NCI-H82 (cell line): ENCODE measurements around the gene FBXL22.
A peak's percentile ranks its signal among the peaks of the same experiment; 100 is the strongest.

Experiments used
- DNase-seq: peaks from one replicate; lab custom pipeline; 2025; lab: John Stamatoyannopoulos, UW

The FBXL22 gene, protein sequence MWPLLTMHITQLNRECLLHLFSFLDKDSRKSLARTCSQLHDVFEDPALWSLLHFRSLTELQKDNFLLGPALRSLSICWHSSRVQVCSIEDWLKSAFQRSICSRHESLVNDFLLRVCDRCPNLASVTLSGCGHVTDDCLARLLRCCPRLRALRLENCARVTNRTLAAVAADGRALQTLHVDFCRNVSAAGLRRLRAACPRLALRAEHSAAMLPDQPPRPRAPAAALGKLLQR

DNA sequence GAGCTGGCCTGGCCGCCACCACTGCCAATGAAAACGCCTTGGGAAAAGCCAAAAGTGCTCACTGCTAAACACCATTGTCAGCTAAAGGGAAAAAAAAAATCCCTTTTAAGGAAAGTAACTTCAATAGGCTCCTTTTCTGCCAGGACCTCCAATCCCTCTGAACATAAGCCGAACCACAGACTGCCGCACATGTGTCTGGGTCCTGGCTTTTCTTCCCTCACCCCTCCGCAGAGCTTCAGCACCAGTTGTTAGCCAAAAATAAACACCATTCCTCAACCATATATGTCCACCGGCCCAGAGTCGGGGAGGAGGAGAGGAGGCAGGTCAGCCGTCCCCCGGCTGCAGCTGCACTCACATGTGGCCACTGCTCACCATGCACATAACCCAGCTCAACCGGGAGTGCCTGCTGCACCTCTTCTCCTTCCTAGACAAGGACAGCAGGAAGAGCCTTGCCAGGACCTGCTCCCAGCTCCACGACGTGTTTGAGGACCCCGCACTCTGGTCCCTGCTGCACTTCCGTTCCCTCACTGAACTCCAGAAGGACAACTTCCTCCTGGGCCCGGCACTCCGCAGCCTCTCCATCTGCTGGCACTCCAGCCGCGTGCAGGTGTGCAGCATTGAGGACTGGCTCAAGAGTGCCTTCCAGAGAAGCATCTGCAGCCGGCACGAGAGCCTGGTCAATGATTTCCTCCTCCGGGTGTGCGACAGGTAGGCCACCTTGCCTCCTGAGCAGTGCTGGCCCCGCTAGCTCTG is at the start of gene FBXL22:
Gene FBXL22 (plus strand): TSS at position 350 of the 753 bp plus-strand sequence. CDS start 6 bp downstream, at position 356.
- peak; percentile 33 for DNase-seq

DNA sequence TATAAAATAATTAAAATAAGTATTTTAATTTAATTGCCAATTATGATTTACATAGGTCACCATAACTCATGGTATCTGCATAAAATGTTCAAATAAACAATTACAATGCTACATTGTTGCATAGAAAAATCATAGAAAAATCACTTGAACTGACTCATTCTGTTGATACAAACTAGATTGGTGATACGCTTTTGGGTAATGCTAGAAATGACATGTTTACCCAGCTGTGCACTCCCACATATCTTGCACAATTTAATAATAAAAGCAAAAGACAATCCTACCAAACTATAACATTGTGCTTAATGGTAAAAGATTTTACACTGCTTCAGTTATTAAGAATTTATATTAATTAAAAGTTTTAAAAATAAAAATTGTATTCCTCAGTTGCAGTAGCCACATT is 45.8 kb upstream of the FBXL22 start:
- no peak for DNase-seq

DNA sequence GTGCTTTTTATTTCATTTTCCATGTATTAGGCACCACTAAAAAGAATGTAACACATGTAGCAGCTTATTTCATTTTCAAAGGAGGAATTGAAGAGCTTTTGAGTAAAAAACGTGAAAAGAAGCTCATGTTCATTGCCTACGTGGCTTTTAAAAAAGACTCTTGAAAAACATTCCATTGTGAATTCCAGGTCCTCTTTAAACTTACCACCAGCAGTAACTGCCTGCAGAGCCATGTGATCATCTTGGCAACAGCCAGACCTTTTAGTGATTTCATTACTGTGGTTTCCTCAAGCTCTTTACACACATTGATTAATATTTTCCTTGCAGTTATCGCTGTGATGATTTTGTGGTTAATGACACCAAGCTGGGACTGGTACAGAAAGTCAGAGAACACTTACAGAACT is 43.8 kb upstream of the FBXL22 start:
- DNase-seq: no peak

DNA sequence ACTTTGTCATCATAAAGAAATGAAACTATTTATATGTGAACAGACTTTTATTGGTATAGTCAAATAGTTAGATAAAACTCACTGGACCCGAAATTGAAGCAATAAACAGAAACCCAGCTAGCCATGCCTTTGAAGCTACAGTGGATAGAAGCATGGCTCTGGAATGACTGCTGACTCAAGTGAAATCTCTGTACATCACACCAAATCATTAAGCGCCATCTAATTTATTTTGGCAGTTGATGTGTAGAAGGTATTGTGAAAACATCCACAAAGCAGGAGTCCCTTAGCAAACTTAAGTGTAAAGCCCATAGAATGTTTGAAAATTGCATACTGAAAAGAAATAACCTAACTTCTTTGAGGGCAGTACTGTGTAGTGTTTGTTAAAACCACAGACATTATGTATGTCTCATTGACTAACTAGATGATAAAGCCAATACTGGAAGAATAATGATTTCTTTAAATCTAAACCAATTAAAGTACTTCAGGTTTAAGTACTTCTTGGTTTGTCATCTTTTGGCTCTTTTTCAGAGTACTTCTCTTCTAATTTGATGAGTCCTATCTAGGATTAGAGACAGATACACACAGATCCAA is 42.8 kb upstream of the FBXL22 start:
- DNase-seq: no peak

DNA sequence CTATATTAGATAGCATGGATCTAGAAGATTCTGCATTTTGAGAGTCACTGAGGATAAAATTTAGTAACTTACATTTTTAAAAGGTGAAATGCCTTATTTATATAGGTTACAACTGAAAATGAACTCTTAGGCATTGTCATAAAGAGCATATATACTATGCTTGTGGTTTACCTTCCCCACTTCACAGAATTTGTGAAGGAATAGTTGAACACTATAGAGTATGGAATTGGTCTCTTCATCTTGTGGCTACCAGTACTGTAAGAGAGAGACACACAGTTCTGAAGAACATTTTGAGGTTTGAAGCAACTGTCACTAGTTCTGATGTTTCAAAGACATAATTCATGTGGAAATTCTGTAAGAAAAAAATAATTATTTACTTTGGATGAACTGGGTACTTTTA is 41.7 kb upstream of the FBXL22 start:
- DNase-seq: no peak

DNA sequence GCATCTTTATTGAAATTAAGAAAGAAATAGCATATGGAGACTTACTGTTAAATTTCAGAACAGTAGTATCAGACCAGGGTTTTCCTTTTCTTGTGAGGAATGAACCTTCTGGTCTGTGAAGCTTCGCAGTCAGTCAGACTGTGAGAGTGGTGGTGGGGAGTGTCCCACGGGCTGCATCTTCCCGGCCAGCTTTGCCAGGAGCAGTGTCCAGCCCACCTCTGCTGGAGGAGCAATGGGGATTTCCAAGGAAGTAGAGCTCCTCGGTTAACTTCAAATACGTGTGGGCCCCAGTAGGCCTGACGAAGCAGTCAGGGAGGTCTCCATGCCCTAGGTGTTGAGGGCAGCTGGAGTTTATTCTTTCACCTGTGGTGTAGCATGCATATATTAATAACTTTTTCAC is 40.9 kb upstream of the FBXL22 start:
- no peak for DNase-seq

DNA sequence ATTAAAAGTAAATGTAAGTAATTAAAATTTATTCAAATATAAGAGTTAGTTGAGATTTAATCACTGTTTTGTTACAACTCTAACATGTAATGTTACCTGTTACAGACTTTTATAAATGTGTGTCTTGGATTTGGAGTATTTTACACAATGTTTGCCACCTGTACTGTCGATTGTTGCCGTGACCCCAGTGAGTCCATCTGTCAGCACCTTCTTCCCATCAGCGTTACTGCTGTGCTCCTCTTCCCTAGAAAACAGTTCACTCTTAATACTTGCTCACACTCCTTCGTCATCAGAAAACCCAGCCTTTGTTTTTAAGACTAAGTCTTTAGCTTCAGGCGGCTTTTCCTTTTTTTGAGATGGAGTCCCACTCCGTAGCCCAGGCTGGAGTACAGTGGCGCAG is 40.5 kb upstream of the FBXL22 start:
- DNase-seq: no peak

DNA sequence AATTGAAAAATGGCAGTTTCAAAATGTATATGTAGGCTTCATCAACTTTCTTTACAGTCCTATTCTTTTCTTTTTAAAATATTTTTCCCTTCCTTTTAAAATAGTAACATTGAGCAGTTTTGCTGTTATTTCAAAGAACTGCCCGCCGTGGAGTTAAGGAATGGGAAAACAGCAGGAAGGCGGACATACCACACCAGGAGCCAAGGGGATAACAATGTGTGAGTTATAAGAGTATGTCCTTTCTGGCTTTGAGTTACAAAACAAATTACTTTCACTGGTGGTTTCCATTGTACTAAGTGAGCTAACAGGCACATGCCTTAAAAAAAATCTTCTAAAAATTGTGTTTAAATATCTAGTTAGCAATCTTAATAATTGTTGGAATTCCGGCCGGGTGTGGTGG is 37.4 kb upstream of the FBXL22 start:
- DNase-seq: no peak

DNA sequence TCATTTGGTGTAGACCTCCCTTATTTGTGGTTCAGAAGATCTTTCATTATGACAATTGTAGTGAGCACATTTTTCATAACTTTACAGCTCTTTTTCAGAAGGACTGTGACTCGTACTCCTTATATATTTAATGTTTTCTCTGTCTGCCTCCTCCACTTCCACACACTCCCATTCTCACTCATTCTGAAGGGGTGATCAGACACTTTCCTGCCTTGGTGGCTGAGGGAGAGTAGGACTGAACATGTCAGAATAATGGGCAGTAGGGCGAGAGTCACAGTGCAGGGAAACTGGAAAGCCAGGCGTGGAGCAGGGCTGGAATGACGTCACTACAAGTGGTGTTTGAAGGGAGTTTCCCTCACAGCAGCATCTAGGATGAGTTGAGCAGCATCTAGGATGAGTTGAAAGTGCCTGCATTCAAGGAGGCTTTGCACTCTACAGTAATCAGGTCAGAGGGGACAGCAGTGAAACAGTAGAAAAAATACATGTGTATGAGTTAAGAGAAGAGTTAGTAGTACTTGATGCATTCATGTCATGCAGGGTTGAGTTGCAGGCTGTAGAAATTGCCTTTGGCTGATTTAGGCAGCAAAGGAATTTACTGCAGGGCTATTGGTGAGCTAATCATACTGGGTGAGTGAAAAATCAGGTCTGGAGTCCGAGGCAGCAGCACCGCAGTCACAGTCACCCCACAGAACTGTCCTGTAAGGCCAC is 36.3 kb upstream of the FBXL22 start:
- DNase-seq: no peak

DNA sequence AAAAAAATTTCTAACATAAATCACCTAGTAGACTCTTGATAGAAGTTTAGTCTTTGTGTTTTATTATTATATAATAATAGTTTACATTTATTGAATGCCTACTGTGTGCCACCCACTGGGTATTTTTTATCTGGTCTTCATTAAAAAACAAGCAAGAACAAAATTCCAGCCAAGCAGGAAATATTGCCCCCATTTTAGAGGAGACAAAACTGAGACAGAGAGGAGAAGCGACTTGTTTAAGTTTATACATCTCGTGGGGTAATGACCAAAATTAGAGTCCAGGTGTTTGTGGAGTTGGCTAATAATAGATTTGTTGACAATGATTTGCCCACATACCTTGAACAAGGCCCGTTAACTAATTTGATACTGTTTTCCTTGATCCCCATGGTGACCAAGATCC is 33.1 kb upstream of the FBXL22 start:
- no peak for DNase-seq

DNA sequence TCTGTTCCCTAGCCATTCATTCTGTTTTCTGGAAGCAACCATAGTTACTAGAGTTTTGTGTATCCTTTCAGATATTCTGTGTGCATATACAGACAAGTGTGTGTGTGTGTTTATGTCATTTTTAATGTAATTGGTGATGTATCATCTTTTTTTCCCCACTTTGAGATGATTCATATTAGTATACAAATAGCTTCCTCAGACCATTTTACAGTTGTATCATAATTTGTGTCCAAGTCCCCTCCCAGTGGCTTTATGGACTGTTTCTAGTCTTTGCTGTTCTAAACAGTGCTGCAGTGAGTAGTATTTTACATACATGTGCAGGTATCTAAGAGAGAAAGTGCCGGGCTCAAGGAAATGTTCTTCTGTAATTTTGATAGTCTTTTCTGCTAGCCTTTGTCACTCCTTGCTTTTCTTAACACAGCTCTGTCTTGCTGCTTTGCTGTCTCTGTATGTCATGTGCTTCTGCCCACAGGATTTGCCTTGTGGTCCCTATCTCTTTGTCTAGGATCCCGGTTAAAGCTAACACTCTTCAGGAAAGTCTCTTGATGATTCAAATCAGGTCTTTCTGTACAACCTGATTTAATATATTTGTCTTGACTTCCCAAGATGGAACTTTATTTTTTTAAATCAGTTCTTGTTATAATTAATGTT is 31.5 kb upstream of the FBXL22 start:
- DNase-seq: no peak

DNA sequence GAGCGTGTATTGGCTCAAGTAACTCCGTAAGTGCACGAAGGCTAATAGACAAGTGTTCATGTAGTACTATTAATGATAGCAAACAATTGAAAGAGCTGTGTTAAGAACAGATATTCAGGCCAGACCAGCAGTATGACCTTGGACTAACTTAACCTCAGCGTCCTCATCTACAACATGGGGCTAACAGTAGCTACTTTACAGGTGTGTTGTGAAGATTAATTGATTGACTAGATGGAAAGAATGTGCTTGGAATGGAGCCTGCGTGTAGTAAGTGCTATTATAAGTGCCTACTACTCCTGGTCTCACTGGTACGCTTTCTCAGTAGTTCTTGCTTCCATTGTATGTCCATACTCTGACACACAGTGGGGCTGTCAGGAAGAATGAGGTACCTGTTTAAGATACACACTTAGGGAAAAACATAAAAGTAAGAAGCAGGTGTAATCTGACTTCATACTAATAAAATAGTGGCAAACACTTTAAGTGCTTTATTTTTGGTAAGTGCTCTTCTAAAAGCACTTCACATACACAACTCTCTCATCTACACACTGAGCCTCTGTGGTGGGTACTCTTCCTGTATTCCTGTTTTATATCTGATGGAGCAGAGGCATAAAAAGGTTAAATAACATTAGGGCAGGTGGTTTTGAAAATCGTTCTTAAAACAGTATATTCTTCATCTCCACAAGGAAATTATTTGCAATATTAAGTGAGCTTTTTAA is 24.3 kb upstream of the FBXL22 start:
- no peak for DNase-seq

DNA sequence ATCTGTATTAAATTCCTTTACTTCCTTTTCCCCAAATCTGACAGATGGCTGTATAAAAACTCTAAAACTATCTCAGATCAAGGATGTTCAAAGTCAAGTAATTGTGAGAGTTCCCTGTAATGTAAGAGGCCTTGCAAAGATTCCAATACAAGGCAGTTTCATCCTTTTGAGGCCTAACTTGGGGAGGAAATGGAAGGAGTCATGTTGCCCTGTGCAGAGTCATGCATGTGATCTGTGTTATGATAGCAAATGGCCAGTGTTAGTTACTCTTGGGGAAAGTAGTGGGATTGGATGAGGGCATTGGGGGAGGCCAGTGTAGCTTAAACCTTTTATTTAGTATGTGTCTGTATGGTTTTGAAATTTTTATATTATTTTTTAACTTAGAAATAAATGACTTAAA is 23.7 kb upstream of the FBXL22 start:
- DNase-seq: no peak

DNA sequence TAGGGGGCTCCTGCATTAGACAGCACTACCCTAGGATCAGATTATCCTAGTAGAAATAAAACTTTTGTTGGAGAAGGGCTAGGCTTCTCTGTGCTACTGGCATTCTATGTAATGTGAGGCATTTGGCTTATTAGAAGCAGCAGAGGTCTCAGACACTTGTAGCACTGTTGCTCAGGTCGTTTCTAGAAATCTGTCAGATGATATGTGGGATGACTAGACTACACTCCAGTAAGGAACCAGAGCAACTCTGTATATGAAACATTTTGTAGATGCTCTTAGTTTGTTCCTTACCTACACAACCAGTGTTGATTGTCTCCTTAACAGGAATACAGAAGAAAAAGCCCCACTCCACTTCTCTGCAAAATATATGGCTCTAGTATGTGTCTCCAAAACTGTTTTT is 21.9 kb upstream of the FBXL22 start:
- DNase-seq: no peak

DNA sequence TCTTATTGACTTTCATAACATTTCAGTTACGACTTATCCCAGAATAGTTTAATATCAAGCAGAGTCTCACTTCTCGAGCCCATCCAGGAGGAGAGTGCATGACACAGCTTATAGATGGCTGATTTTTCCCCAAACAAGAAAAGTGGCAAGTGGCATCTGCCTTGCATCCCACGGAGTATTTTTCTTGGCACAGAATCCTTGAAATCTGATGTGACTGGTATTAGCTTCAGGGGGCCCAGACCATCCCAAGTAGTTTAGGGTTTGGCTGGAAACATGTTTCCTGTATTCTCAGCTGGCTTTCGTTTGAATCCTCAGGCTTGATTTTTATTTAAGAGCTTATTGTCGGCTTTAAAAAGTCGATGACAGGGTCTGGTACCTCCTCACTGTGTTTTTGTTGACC is 20.7 kb upstream of the FBXL22 start:
- DNase-seq: no peak

DNA sequence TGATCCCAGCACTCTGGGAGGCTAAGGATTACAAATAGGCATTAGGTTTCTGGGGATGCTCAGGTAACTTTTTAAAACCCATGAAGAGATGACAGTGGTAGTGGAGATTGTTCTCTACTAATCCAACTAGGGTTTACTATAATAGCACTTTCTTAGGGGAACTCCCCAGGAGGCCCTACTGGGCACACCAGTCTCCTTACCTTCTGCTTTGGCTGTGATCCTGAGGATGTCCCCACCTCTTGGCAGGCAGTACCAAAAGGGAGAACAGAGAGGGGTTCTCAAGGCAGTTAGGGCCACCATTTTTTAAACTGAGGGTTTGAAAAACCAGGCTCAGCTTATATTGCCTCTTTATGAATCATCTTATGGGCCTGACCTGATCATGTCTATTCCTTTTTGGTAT is 15.0 kb upstream of the FBXL22 start:
- DNase-seq: no peak

DNA sequence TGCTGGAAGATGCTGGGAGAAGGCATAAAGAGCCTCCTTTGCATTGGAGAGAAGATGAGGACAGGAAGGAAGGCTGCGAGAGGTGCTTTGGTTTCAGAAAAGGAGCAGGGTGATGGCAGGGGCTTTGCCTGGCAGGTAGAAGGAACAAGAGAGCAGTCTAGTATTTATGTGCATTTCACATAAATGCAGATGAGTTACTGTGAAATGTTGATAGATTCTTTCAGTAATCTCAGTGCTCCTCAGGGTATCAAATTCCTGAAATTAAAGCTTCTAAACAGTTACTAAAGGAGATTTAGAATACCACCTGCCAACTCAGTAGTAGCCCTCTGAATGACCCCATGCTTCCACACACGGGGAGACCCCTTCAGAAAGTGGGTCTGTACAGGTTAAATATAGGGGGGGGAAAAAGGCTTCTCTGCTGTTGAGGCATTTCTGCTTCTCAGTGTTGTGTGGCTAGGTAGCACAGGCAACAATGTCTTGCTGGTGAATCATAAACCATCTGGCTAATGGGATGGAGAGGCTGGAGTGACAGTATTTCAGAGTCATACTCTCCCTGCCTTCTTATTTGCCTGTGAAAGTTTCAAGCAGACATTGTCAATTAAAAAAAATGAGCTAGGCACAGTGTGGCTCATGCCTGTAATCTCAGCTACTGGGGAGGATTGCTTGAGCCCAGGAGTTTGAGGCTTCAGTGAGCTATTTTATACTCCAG is 14.3 kb upstream of the FBXL22 start:
- DNase-seq: peak; percentile 13

DNA sequence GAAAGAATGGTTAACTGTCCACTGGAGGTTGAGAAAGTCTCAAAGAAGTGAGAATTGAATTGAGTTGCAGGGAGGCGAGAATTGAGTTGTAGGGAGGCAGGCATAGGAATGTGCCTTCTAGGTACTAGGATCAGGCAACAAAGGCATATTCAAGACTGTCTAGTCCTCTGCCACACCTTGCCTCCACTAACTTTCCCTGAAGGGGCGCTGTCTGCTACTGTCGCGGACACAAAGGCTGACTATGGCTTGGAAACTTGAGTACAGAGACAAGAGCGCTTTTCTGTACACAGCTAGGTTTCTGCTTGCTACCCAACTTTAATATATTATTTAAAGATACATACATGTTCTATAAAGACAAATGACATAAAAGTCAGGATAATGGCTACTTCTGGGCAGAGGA is 10.4 kb upstream of the FBXL22 start:
- DNase-seq: no peak

DNA sequence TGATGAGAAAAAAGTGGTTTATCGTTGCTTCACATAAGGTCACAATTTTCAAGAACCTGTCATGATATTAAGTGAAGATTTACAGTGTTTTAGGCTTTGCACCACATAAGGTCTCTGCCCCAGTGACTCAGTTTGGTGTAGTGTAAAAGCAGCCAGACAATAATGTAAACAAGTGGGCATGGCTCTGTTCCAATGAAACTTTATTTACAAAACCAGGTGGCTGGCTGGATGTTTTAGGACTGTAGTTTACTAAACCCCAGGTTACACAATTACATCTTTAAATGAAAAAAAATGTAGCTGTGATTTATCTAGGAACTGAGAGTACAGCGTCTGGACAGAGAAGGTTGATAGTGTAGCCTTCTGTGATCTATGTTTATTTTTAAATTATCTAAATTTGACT is 9.7 kb upstream of the FBXL22 start:
- DNase-seq: no peak

DNA sequence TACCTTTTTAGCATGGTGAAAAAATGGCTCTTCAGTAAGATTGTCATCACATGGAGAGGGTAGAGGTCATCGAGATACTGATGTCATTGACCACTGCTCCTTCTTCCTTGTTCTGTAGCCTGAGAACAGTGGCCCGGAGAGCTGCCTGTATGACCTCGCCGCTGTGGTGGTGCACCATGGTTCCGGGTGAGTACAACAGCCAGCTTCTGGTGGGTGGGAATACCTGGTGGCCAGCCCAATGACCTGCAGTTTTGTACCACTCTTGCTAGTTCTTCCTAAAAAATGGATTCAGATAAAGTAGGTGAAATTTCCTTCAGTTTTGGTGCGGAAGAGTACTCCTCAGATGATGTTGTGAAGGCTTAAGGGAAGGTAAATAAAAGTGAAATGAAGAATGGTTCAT is 8.4 kb upstream of the FBXL22 start:
- DNase-seq: no peak
